Kidney (tissue), 14 donors: ENCODE results near the gene SGF29. TPM values are rescaled to one million over a fixed set of nuclear protein-coding genes. Genes with fewer than 3 reads are reported as not detected.
A peak's percentile ranks its signal among the peaks of the same experiment; 100 is the strongest.

Experiments
- DNase-seq, 5 donors: peaks; one replicate each; pipeline ENCODE4 v3.0.0-alpha.2; 2013 to 2020
- FAIRE-seq: peaks from 2 replicates; lab custom pipeline; 2012; peaks lifted over from hg19 to GRCh38; lab: Jason Lieb, UNC
- H3K27ac ChIP-seq, 2 donors: one replicate each; pipeline ENCODE4 v1.7.0; 2013; ENCODE audit warnings: low read depth in 2 of 2, low read length in 2 of 2, inconsistent platforms in 1 of 2
- H3K27me3 ChIP-seq: one replicate; pipeline ENCODE4 v1.7.1; 2013; ENCODE audit warnings: low read length, inconsistent platforms; ENCODE audit not compliant: control insufficient read depth, insufficient read depth
- H3K36me3 ChIP-seq, 3 donors: one replicate each; pipeline versions ENCODE4 v1.7.0 to v1.7.1; 2013; ENCODE audit warnings: low read length in 3 of 3, control low read depth in 1 of 3, inconsistent platforms in 1 of 3; ENCODE audit not compliant: insufficient read depth in 3 of 3, control insufficient read depth in 2 of 3
- H3K4me1 ChIP-seq, 3 donors: one replicate each; pipeline versions ENCODE4 v1.7.0 to v1.7.1; 2013; ENCODE audit warnings: low read length in 3 of 3, inconsistent platforms in 1 of 3, low read depth in 1 of 3; ENCODE audit not compliant: control insufficient read depth in 2 of 3, insufficient read depth in 2 of 3
- H3K4me3 ChIP-seq, 3 donors: one replicate each; pipeline versions ENCODE4 v1.7.0 to v1.8.1; 2013; ENCODE audit warnings: low read length in 3 of 3, control low read depth in 1 of 3, inconsistent platforms in 1 of 3
- H3K9ac ChIP-seq, 3 donors: one replicate each; pipeline versions ENCODE4 v1.7.0 to v1.7.1; 2013; ENCODE audit warnings: low read length in 3 of 3, control low read depth in 1 of 3, inconsistent platforms in 1 of 3
- H3K9me3 ChIP-seq, 3 donors: one replicate each; pipeline versions ENCODE4 v1.7.0 to v1.7.1; 2013; ENCODE audit warnings: low read length in 3 of 3, control low read depth in 1 of 3, inconsistent platforms in 1 of 3; ENCODE audit not compliant: control insufficient read depth in 2 of 3, insufficient read depth in 1 of 3
- intact Hi-C: fragments of 100-400 bp; cut with DNase I; formaldehyde crosslinking; loops from one replicate; pipeline ENCODE4 v1.11.1; 2022
- polyA plus RNA-seq: library from polyadenylated mRNA; stranded (reverse); fragments of 350-450 nt; fragmentation: Illumina TruSeq; extraction: RNeasy Lipid Tissue Mini Kit (QIAGEN cat#74804); gene quantifications from one replicate; pipeline ENCODE4 v1.2.3, GENCODE V29; 2014; ENCODE audit warnings: low read depth, low replicate concordance; ENCODE audit not compliant: insufficient read depth
- total RNA-seq: library from RNA; stranded (reverse); fragmentation: NEBNext Ultra II Directional; extraction: Animal tissue kit (Norgen Biotek cat#: 25700); gene quantifications from one replicate; pipeline ENCODE4 v1.2.1, GENCODE V29; 2021
- TF ChIP-seq, protein P1 (sequence below): IDR thresholded peaks from 3 replicates; pipeline ENCODE4 v1.5.1; 2012; ENCODE audit warnings: mild to moderate bottlenecking, moderate library complexity, borderline replicate concordance; ENCODE audit not compliant: insufficient read depth; ENCODE audit errors: extremely low read depth
- donor health status: control.
- donor health status: control.
- donor health status: control.
- donor health status: control.
- donor health status: control.
- donor health status: DM: yes; HTN: yes; CAD: no.
- donor health status: Normal renal cell carcinoma (clear cell type).

Gene SGF29
- total and polyA plus RNA-seq, 2 donors from 2014 or later: 20.6 to 28.5 TPM

GRCh38 chr16:28602529-28602928, 48.8 kb downstream of the SGF29 start:
- H3K27me3 ChIP-seq: no peaks in the 10 kb centered on the region
- FAIRE-seq (no peak), DNase-seq (no peak)
- H3K36me3 ChIP-seq: no peaks in the 10 kb centered on the region
- intact Hi-C loops: no loop called here
- H3K9me3 ChIP-seq: no peaks in the 10 kb centered on the region
- no peak overlapping the region for H3K4me3 ChIP-seq
- H3K9ac ChIP-seq: no peak overlapping the region
- H3K27ac ChIP-seq: no peak overlapping the region
- TF ChIP-seq, protein P1, sequence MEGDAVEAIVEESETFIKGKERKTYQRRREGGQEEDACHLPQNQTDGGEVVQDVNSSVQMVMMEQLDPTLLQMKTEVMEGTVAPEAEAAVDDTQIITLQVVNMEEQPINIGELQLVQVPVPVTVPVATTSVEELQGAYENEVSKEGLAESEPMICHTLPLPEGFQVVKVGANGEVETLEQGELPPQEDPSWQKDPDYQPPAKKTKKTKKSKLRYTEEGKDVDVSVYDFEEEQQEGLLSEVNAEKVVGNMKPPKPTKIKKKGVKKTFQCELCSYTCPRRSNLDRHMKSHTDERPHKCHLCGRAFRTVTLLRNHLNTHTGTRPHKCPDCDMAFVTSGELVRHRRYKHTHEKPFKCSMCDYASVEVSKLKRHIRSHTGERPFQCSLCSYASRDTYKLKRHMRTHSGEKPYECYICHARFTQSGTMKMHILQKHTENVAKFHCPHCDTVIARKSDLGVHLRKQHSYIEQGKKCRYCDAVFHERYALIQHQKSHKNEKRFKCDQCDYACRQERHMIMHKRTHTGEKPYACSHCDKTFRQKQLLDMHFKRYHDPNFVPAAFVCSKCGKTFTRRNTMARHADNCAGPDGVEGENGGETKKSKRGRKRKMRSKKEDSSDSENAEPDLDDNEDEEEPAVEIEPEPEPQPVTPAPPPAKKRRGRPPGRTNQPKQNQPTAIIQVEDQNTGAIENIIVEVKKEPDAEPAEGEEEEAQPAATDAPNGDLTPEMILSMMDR: no peak
- H3K4me1 ChIP-seq: no peaks in the 10 kb centered on the region

- TF ChIP-seq, protein P1: no peak
- DNase-seq: peak in 1 of 5 donors; percentile 60
- H3K9me3 ChIP-seq: no peaks in the 10 kb centered on the region
- no peaks in the 10 kb centered on the region for H3K4me1 ChIP-seq
- H3K27me3 ChIP-seq: no peaks in the 10 kb centered on the region
- H3K4me3 ChIP-seq: no peak overlapping the region
- H3K27ac ChIP-seq: no peak overlapping the region
- intact Hi-C loops: no loop called here
- FAIRE-seq: no peak
- H3K9ac ChIP-seq: no peak overlapping the region
- H3K36me3 ChIP-seq: no peaks in the 10 kb centered on the region
Measured at GRCh38 chr16:28603381-28604185, 49.9 kb downstream of the SGF29 start.

DNA sequence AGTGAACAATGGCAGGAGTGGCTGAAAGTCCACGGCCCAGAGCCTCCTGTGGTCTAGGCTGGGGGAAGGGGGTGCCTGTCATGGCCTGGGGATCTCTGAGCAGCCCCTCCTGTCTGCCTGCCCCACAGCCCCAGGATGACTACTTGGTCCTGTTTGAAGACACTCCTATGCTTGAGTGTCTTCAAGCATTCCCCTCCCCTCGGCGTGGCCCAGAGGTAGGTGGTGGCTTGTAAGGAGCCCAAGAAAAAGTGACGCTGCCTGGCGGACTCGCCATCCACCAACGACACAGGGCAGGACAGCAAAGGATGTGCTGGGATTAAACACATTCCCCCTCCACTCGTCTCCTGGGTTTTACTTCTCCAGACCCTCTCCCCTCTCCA, 50.5 kb downstream of the SGF29 start:
- FAIRE-seq (no peak), DNase-seq (peak in 1 of 5 donors; percentile 41)
- Histone ChIP-seq H3K9ac (no peak overlapping the region), H3K4me3 (no peak overlapping the region), H3K27me3 (no peaks in the 10 kb centered on the region), H3K36me3 (no peaks in the 10 kb centered on the region), H3K27ac (no peak overlapping the region), H3K9me3 (no peaks in the 10 kb centered on the region), H3K4me1 (peaks cover 0 to 3% (median under 1%) of the 10 kb centered on the region in 3 donors)
- TF ChIP-seq, protein P1: no peak
- intact Hi-C loops: no loop called here
